PC-3 (cell line): ENCODE results near the gene CDR2L.

Source experiments
- EZH2 ChIP-seq: fragments of 300-600 bp; sonication (generic); IDR thresholded peaks from one replicate; pipeline ENCODE4 v1.6.1; 2017; ENCODE audit warnings: antibody characterized with exemption, mild to moderate bottlenecking, low read length; ENCODE audit not compliant: unreplicated experiment
- TF ChIP-seq, protein P1 (sequence below): fragments of 300-600 bp; sonication (generic); conservative IDR thresholded peaks from 2 replicates; pipeline ENCODE4 v1.5.1; 2017; ENCODE audit warnings: antibody characterized with exemption, low read depth, mild to moderate bottlenecking, low read length

DNA sequence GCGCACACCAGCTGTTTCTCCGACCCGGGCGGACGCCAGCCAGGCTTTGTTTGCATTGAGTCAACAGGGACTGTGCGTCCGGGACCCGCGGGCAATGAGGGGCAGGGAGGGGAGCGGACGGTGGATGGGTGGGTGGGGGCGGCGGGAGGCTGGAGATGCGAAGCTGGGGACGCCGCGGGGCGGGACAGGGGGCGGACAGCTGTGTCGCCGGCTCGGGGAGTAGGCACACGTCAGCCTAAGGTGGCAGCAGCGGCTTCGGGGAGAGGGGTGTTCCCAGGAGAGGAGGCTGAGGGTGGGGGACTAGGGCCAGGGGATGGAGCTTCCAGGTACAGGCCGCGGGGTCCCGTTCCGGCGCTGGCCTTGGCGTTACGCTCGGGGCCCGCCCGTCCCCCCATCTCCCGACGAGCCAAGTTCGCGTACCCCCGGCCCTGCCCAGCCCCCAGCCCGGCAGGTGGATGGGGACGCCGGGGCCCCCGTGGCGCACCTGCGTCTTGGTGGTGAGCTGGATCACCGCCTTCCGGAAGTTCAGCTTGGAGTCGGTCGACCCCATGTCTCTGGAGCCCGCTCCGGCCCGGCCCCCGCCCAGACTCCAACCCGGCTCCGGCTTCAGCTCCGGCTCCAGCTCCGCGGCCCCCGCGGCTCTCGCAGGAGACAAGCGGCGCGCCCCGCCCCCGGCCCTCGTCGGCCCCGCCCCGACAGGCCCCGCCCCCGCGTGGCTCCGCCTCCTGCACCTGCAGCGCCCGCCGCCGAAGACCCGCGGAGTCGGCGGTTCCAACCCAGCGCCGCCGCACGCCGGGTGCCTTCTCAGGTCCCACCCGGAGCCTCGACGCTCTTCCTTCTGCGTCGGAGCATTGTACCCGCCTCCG, 15.1 kb upstream of the CDR2L start, which contains the start of gene HID1:
- TF ChIP-seq, protein P1, sequence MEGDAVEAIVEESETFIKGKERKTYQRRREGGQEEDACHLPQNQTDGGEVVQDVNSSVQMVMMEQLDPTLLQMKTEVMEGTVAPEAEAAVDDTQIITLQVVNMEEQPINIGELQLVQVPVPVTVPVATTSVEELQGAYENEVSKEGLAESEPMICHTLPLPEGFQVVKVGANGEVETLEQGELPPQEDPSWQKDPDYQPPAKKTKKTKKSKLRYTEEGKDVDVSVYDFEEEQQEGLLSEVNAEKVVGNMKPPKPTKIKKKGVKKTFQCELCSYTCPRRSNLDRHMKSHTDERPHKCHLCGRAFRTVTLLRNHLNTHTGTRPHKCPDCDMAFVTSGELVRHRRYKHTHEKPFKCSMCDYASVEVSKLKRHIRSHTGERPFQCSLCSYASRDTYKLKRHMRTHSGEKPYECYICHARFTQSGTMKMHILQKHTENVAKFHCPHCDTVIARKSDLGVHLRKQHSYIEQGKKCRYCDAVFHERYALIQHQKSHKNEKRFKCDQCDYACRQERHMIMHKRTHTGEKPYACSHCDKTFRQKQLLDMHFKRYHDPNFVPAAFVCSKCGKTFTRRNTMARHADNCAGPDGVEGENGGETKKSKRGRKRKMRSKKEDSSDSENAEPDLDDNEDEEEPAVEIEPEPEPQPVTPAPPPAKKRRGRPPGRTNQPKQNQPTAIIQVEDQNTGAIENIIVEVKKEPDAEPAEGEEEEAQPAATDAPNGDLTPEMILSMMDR, result no peak
- TF ChIP-seq EZH2, result no peak
